ENCODE results near the gene ITGAD.
"Not testable (repeated sequence)": the region's sequence is repeated elsewhere in the genome, so short reads cannot be mapped to it uniquely, and the experiment has no call there.

Gene ITGAD

DNA sequence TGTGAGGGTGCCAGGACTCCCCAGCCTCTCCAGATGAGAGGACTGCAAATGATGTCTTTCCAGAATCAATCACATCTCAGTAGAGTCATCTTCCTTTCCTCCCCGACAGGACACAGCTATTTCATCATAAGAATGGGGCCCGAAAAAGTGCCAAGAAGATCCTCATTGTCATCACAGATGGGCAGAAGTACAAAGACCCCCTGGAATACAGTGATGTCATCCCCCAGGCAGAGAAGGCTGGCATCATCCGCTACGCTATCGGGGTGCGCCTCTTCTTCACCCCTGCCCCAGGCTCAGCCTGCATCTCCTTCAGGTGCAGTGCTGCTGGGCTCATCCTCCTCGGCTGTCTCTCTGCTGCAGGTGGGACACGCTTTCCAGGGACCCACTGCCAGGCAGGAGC, 14.3 kb downstream of the ITGAD start:
- DNase-seq = no peak

DNA sequence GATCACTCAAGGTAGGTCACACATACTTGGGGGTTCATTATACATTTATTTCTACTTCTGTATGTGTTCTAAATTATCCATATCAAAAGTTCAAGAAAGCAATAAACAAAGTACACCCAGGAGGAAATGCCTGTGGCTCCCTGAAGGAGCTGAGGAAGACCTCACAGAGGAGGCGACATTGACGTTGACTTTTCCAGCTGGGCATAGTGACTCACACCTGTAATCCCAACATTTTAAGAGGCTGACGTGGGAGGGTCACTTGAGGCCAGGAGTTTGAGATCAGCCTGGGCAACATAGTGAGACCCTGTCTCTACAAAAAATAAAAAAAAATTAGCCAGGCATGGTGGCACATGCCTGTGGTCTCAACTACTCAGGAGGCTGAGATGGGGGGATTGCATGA, 16.3 kb downstream of the ITGAD start:
- DNase-seq = no peak

DNA sequence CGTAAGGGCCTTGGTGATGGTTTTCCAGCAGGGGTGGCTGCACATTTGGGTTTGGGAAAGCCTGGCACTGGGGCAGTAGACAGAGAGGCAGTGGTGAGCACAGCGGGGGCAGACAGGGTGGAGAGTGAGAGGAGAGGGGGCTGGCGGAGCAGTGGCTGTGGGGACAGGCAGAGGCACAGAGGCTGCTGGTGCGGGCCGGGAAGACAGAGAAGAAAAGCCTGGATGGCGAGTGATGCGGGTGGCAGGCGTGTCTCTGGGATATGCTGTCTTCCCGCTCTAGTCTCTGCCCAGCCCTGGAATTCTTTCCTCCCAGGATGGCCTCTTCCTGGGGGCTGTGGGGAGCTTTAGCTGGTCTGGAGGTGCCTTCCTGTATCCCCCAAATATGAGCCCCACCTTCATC, 16.9 kb downstream of the ITGAD start:
- no peak for DNase-seq

DNA sequence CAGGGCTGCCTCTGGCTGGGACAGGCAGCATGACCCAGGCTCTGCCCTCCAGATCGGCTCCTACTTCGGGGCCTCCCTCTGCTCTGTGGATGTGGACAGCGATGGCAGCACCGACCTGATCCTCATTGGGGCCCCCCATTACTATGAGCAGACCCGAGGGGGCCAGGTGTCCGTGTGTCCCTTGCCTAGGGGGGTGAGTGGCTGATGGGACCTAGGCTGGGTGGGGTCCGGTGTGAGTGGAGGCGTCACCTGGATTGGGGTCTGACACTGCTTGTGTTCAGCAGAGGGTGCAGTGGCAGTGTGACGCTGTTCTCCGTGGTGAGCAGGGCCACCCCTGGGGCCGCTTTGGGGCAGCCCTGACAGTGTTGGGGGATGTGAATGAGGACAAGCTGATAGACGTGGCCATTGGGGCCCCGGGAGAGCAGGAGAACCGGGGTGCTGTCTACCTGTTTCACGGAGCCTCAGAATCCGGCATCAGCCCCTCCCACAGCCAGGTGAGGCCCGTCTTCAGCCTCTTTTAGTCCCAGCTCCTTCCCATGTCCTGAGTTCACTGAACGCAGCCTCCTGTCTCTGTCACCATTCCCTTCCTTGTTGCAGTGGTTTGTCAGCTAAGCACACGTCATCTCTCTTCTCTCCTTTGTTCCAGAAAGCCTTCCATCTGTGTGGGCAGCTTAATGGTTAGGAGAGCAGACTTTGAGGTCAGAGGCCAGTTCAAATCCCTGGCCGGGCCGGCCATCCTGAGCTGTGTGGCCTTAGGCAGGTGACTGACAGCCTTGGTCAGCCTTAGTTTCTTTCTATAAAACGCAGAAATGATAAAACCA, 18.1 kb downstream of the ITGAD start:
- DNase-seq = no peak

DNA sequence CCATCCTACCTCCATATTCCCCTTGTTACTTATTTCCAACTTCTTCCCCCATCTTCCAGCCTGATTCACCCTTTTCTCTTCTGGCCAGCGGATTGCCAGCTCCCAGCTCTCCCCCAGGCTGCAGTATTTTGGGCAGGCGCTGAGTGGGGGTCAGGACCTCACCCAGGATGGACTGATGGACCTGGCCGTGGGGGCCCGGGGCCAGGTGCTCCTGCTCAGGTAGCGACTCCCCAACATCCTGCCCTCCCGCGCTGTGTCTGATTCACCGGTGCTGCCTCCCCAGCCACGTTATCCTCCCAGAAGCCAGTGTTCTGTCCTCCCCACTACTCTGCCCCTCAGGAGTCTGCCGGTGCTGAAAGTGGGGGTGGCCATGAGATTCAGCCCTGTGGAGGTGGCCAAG, 19.6 kb downstream of the ITGAD start:
- no peak for DNase-seq

DNA sequence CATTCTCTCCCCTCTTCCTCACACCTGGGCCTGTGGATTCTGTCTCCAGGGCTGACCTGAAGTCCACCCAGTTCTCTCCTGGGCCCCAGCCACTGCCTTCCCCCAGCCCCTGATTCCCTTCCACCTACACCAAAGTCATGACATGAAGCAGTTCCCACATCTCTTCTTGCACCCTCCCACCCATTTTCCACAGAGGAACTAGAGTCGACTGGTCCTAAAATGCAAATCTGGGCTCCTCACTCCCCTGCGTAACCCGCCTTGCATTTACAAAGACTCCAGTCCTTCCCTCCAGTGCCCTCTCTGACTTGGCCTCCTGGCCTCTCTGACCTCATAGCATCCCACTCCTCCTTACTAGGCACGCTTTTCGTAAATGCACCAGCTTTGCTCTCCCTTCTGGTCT, 20.2 kb downstream of the ITGAD start:
- DNase-seq = no peak

DNA sequence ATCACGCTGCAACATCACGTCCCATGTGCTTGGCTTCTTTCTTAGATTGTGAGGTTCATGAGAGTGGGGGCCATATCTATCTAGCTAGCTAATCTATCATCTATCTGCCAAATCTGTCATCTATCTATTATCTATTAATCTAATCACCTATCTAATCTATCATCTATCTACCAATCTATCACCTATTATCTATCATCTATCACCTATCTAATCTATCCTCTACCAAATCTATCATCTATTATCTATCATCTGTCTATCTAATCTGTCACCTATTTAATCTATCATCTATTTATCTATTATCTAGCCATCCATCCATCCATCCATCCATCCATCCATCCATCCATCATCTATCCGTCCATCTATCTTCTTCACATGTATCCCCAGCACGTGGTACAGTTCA, 20.8 kb downstream of the ITGAD start:
- DNase-seq = no peak

DNA sequence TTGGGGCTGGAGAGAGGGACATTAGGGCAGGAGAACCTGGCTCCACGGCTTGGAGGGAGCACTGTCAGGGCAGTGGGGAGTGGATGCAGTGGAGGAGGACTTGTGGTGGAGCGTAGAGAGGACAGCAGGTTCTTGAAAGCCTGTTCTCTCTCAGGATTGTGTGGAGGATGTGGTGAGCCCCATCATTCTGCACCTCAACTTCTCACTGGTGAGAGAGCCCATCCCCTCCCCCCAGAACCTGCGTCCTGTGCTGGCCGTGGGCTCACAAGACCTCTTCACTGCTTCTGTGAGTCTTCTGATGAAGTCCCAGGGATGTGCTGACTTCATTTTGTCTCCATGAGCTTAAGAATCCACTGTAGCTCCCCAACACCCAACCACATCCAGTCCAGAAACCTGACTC, 21.6 kb downstream of the ITGAD start:
- no peak for DNase-seq

DNA sequence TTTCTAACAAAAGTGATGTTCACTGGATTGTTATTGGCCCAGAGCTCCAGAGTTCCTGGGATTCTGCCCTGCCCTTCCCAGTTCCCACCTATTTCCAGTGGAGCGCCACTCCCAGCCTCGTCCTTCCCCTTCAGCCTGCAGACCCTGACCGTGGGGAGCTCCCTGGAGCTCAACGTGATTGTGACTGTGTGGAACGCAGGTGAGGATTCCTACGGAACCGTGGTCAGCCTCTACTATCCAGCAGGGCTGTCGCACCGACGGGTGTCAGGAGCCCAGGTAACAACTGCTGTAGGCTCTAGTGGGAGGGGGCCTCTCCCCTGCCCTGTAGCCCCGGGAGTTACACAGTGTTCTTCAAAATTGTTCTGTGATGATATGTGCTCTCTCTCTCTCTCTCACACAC, 23.2 kb downstream of the ITGAD start:
- DNase-seq = no peak

DNA sequence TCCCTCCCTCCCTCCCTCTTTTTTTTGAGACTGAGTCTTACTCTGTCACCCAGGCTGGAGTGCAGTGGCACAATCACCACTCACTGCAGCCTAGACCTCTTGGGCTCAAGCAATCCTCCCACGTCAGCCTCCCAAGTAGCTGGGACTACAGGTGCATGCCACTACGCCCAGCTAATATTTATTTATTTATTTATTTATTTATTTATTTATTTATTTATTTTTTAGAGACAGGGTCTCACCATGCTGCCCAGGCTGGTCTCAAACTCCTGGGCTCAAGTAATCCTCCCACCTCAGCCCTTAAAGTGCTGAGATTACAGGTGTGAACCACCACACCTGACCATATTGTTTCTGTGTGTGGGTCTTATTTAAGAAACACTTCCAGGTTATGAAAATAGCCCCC, 23.9 kb downstream of the ITGAD start:
- DNase-seq = not testable (repeated sequence)

DNA sequence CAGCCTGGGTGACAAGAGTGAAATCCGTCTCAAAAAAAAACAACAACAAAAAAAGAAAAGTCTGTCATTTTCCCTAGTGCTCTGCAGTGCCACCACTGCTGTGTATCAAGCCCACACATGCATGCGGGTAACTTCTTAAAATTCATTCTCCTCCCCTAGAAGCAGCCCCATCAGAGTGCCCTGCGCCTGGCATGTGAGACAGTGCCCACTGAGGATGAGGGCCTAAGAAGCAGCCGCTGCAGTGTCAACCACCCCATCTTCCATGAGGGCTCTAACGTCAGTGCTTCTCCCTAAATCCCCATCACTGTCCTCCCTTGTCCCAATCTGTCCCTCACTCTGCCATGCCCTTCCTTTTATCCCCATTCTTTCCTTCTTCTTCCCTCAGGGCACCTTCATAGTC, 24.8 kb downstream of the ITGAD start:
- no peak for DNase-seq

DNA sequence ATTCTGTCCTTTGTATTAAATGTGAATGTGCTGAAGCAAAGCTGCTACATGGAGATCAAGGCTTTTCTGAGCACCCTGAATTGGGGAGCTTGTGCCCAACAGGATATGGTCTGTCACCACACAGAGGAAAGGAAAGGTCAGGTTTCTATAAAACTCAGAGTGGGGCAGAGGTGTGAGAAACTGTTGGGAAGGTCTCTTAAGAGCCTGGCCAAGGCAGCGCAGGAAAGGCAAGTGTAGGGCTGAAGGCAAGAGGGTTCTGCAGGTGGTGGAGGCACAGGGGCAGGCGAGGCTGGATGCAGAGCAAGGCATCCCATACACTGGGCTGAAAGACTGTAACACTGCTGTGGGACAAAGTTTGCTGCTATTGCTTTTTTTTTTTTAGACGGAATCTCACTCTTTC, 26.9 kb downstream of the ITGAD start:
- DNase-seq = no peak

DNA sequence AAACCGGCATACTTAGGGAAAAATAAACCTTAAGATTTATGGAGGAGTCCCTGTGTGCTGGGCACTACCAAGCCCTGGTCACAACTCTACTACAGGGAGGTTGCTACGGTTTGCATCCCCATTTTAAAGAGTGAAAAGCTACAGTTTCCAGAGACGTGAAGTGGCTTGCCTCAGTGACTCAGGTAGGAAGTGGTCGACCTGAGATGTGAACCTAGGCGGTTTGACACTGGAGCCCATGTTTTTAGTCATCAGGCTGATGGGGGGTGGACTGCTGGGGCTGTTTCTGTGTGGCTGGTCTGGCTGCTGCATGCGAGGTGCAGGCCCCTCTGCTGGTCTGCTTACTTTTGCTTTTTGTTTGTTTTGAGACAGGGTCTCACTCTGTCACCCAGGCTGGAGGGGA, 28.5 kb downstream of the ITGAD start:
- DNase-seq = no peak

DNA sequence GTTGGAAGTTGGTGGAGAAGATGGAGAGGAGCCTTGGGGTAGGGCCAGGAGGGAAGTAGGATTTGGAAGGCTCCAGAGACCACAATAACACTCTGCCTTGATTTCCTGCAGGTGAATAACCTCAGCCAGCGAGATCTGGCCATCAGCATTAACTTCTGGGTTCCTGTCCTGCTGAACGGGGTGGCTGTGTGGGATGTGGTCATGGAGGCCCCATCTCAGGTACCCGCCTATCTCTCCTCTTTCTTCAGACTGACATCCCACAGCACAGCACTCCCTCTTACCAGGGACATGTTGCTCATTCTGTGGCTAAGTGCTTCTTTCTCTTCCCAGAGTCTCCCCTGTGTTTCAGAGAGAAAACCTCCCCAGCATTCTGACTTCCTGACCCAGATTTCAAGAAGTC, 30.1 kb downstream of the ITGAD start:
- DNase-seq = no peak

DNA sequence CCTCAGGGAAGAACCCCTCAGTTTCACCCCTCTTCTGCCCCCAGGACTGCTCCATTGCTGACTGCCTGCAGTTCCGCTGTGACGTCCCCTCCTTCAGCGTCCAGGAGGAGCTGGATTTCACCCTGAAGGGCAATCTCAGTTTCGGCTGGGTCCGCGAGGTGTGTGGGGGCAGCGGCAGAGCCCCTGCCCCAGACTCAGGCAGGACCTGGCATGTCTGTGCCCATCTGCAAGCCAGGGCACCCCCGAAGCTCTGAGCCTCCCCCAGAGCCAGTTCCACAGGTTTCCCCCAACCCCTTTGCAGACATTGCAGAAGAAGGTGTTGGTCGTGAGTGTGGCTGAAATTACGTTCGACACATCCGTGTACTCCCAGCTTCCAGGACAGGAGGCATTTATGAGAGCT, 30.7 kb downstream of the ITGAD start:
- DNase-seq = no peak

DNA sequence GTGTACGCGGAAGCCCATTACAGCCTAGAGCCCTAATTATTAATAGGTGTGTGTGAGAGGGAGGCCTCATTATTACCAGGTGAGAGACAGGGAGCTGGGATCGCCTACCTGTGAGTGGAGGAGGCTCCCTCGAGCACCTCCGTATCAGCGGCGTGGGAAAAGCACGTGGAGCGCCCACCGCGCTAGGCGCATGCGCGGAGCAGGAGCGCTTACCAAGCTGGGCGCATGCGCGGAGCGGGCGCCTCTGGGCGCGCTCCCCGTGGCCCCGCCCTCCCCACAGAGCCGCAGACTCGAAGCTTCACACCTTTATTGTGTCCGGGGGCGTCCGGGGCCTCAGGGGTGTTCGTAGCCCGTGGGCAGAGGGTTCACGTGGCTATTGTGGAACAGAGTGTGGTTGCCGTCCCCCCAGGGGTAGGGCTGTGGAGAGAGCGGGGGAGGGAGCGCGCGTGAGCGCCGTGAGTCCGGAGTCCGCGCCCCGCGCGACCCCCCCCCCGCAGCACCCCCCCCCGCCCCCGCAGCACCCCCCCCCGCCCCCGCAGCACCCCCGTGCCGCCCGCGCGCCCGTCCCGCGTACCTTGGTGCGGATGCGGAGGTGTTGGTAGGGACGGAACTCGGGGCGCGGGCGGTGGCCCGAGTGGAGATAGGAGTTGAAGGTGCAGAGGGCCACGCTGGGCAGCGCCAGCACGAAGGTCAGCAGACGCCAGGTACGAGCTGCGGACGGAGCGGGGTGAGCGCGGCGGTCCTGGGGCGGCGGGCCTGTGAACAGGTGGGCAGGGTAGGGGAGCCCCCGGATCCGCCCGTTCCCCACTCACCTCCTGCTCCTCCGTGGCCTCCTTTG, 34.5 kb downstream of the ITGAD start:
- DNase-seq = no peak

DNA sequence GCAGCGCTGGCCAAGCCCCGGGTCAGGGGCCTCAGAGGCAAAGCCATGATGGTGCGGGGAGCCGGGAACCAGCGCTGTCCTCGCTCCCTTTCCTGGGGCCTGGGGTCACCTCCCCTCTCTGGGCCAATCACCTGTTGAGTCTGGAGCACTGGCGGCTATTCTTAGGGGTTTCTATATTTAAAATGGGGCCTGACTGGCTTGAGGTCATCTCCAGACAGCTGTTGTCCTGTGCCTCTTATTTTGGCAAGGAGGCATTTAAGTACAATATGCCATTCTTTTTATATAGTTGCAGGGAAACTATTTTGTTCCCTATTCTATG, 35.1 kb downstream of the ITGAD start, which contains the start of gene COX6A2:
TSS of gene COX6A2 (minus strand) at position 82 of the 319 bp plus-strand sequence. CDS start at position 47, 35 bp downstream.
- DNase-seq = no peak

DNA sequence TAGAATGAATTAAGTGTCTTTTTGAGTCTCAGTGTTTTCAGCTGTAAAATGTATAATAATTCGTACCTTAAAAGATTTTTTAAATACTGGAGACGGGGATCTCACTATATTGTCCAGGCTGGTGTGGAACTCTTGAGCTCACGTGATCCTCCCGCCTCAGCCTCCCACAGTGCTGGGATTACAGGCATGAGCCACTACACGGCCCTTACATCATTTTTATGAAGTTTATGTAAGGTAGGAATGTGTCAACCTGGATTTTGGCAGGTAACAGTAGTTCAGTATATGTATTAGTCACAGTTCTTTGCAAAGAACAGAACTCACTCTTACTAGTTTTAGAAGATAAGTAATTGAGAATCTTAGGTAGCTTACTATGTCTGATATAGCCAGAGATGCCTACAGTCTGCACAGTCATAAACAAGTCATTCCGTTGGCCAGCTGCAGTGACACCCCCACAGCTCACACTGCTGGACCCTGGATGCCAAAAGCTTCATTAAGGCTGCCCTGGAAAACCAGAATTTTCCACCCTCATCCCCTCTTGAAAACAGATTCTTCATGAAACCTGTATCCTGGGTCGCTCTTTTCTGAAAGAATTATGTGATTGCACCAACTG, 35.6 kb downstream of the ITGAD start:
- no peak for DNase-seq

DNA sequence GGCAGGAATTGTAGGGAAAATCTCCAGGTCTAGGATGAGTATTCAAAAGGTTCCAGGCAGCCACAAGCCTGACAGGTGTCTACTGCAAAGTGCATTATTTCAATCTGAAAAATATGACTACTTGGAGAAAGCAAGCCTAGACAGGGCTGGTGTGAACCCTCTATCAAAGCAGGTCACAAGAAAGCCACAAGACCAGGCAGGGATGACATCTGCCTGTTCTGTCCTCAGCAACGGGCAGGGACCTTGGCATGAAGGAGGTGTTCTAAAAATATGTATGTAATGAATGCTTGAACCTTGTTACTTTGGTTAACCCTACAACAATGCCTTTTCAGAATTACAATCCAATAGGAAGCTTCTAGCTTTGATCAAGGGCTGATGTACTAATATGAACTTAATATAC, 36.2 kb downstream of the ITGAD start:
- no peak for DNase-seq

DNA sequence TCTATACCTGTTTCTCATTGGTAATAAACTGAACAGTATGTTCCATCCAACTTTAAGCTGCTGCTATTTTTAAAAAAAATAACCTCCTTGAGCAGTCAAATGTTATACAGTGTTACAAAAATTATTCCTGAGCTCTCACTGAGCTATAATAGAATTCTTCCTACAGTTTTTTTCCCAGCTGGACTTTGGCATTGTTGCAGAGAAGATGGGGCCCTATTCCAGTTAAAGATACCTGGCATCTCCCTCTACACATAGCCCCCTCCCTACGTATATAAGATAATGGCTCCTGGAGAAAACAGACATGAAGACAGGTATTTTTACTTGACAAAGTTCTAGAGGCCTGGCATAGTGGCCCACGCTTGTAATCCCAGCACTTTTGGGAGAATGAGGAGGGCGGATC, 36.7 kb downstream of the ITGAD start:
- no peak for DNase-seq

DNA sequence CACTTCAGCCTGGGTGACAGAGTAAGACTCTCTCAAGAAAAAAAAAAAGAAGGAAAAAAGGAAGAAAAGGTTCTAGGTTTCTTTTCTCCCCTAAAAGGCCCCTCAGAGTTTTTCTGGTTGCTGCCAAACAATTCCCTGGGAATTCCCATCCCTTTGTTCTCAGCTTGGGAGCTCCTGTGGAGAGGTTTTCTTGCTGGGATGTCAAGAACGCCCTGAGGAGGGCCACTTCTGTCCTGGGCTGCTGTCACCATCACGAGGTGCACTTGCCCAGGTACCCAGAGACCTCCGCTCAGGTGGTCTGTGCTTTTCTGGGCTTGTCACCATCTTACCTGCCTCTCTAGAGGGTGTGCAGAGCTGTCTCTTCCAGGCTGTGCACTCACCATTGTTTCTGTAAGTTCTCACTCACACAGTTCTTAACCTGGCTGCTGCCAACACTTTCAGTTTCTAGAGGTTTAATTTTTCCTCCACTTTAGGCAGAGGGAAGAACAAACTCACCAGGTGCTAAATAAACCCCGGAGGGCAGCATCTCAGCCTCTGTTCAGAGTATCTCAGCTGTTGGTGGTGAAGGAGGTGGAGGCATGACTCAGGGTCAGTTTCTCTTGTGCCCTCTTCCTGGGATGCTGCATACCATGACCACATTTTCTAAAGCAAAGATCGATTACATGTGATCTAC, 37.4 kb downstream of the ITGAD start:
- DNase-seq = no peak

DNA sequence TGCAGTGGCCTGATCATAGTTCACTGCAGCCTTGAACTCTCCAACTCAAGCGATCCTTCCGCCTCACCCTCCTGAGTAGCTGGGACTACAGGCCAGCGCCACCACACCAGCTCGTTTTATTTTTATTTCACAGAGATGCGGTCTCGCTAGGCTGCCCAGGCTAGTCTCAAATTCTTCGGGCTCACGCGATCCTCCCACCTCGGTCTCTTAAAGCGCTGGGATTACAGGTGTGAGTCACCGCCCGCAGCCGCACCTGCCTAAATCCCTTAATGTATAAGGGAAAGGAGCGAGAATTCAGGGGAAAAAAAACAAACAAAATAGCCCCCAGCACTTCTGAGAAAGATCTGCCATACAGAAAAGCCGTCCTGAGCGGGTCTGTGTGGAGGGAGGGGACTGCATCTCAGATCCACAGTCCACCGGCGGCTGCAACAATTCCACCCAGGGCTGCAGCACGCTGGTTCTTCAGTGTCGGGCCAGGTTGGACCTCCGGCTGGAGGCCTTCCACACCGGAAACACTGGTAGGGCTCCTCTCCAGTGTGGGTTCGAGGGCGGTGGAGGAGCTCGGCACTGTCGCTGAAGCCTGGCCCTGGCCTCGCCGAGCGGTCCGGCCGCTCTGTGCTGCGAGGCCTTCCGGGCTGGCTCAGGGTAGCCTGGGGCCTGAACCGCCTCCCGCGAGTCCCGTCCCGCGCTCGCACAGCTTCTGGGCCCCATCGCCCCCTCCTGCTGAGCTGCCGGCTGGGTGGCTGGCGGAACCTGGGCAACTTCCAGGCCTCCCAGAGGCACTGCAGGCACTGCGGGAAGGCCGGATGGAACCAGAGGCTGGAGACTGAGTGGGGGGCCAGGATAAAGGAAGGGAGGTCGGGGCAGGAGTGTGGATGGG, 42.4 kb downstream of the ITGAD start:
- no peak for DNase-seq

Data from cerebellar nuclear complex (tissue), 1 donor.